ENCODE measurements around the gene GSE1. TPM values are rescaled to one million over a fixed set of nuclear protein-coding genes. Genes with fewer than 3 reads are reported as not detected.
A peak's percentile ranks its signal among the peaks of the same experiment; 100 is the strongest.

Gene GSE1
- total and polyA plus RNA-seq, 9 of the 15 experiments (the other 6 are each of a cell fraction or from before 2014, with no cell fraction given) = 12.2 to 244 (median 57.9) TPM

DNA sequence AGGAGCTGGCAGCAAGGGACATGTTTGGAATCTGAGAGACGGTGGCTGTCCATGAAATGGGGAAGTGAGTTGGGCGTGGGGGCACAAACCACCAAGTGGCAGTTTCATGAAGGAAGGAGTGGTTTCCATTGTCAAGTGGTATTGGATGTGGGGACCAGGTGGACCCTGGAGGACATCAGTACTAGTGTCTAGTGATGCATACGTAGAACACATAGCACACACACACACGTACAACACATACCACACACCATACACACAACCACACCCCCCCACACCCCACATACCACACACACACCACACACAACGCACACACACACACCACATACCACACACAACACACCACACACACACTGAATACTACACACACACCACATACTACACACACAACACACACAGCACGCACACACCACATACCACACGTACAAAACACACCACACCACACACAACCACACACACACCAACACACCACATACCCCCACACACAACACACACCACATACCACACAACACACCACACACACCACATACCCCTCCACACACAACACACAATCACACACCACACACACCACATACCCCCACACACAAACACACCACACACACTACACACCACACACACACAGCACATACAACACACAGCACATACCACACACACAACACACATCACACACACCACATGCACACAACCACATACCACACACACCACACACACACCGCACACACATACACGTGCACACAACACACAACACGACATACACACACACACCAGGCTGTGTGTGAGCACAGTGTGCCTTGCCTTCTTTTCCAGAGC is 41.1 kb upstream of the GSE1 start (continued):
- TF ChIP-seq, protein P1, sequence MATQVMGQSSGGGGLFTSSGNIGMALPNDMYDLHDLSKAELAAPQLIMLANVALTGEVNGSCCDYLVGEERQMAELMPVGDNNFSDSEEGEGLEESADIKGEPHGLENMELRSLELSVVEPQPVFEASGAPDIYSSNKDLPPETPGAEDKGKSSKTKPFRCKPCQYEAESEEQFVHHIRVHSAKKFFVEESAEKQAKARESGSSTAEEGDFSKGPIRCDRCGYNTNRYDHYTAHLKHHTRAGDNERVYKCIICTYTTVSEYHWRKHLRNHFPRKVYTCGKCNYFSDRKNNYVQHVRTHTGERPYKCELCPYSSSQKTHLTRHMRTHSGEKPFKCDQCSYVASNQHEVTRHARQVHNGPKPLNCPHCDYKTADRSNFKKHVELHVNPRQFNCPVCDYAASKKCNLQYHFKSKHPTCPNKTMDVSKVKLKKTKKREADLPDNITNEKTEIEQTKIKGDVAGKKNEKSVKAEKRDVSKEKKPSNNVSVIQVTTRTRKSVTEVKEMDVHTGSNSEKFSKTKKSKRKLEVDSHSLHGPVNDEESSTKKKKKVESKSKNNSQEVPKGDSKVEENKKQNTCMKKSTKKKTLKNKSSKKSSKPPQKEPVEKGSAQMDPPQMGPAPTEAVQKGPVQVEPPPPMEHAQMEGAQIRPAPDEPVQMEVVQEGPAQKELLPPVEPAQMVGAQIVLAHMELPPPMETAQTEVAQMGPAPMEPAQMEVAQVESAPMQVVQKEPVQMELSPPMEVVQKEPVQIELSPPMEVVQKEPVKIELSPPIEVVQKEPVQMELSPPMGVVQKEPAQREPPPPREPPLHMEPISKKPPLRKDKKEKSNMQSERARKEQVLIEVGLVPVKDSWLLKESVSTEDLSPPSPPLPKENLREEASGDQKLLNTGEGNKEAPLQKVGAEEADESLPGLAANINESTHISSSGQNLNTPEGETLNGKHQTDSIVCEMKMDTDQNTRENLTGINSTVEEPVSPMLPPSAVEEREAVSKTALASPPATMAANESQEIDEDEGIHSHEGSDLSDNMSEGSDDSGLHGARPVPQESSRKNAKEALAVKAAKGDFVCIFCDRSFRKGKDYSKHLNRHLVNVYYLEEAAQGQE (IDR thresholded peaks at IDR 0.05; ENCODE audit: borderline replicate concordance) = no peak
- TF ChIP-seq, protein P1 (CRISPR knock-in tag; IDR thresholded peaks at IDR 0.05; ENCODE audit: low read depth) = no peak
- TF ChIP-seq RBM34 (IDR thresholded peaks at IDR 0.05; ENCODE audit: borderline replicate concordance, insufficient read depth, low read length) (no peak), ZNF583 (CRISPR knock-in tag; IDR thresholded peaks at IDR 0.05) (0 out of 2 replicates have a peak, but pooled peaks have one; percentile 26), NR3C1 (CRISPR knock-in tag; IDR thresholded peaks at IDR 0.05) (no peak), SRSF7 (optimal IDR thresholded peaks at IDR 0.05; ENCODE audit: low read depth, low read length) (no peak), NELFE (IDR thresholded peaks at IDR 0.05; ENCODE audit: insufficient read depth, insufficient read length) (no peak)
- TF ChIP-seq, protein P2, sequence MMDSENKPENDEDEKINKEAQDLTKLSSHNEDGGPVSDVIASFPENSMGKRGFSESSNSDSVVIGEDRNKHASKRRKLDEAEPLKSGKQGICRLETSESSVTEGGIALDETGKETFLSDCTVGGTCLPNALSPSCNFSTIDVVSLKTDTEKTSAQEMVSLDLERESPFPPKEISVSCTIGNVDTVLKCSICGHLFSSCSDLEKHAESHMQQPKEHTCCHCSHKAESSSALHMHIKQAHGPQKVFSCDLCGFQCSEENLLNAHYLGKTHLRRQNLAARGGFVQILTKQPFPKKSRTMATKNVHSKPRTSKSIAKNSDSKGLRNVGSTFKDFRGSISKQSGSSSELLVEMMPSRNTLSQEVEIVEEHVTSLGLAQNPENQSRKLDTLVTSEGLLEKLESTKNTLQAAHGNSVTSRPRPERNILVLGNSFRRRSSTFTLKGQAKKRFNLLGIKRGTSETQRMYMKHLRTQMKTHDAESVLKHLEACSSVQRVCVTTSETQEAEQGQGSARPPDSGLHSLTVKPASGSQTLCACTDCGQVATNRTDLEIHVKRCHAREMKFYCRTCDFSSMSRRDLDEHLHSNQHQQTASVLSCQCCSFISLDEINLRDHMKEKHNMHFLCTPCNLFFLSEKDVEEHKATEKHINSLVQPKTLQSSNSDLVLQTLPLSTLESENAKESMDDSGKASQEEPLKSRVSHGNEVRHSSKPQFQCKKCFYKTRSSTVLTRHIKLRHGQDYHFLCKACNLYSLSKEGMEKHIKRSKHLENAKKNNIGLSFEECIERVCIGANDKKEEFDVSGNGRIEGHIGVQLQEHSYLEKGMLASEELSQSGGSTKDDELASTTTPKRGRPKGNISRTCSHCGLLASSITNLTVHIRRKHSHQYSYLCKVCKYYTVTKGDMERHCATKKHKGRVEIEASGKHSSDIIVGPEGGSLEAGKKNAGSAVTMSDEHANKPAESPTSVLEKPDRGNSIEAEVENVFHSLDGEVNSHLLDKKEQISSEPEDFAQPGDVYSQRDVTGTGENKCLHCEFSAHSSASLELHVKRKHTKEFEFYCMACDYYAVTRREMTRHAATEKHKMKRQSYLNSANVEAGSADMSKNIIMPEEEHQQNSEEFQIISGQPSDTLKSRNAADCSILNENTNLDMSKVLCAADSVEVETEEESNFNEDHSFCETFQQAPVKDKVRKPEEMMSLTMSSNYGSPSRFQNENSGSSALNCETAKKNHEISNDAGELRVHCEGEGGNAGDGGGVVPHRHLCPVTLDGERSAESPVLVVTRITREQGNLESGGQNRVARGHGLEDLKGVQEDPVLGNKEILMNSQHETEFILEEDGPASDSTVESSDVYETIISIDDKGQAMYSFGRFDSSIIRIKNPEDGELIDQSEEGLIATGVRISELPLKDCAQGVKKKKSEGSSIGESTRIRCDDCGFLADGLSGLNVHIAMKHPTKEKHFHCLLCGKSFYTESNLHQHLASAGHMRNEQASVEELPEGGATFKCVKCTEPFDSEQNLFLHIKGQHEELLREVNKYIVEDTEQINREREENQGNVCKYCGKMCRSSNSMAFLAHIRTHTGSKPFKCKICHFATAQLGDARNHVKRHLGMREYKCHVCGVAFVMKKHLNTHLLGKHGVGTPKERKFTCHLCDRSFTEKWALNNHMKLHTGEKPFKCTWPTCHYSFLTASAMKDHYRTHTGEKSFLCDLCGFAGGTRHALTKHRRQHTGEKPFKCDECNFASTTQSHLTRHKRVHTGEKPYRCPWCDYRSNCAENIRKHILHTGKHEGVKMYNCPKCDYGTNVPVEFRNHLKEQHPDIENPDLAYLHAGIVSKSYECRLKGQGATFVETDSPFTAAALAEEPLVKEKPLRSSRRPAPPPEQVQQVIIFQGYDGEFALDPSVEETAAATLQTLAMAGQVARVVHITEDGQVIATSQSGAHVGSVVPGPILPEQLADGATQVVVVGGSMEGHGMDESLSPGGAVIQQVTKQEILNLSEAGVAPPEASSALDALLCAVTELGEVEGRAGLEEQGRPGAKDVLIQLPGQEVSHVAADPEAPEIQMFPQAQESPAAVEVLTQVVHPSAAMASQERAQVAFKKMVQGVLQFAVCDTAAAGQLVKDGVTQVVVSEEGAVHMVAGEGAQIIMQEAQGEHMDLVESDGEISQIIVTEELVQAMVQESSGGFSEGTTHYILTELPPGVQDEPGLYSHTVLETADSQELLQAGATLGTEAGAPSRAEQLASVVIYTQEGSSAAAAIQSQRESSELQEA (IDR thresholded peaks at IDR 0.05; ENCODE audit: low read depth) = peak; percentile 67
- TF ChIP-seq, protein P3, sequence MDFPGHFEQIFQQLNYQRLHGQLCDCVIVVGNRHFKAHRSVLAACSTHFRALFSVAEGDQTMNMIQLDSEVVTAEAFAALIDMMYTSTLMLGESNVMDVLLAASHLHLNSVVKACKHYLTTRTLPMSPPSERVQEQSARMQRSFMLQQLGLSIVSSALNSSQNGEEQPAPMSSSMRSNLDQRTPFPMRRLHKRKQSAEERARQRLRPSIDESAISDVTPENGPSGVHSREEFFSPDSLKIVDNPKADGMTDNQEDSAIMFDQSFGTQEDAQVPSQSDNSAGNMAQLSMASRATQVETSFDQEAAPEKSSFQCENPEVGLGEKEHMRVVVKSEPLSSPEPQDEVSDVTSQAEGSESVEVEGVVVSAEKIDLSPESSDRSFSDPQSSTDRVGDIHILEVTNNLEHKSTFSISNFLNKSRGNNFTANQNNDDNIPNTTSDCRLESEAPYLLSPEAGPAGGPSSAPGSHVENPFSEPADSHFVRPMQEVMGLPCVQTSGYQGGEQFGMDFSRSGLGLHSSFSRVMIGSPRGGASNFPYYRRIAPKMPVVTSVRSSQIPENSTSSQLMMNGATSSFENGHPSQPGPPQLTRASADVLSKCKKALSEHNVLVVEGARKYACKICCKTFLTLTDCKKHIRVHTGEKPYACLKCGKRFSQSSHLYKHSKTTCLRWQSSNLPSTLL (IDR thresholded peaks at IDR 0.05) = peak; percentile 80
